NCI-H748 (cell line): ENCODE results near the gene OSBP2.
"Not testable (repeated sequence)": the region's sequence is repeated elsewhere in the genome, so short reads cannot be mapped to it uniquely, and the experiment has no call there.

Experiments used
- DNase-seq: peaks from one replicate; lab custom pipeline; 2025; ENCODE audit not compliant: unreplicated experiment; lab: John Stamatoyannopoulos, UW

The OSBP2 gene

GRCh38 chr22:30754971-30755758 lies 60.5 kb downstream of the OSBP2 start:
- peak; percentile 55 for DNase-seq

DNA sequence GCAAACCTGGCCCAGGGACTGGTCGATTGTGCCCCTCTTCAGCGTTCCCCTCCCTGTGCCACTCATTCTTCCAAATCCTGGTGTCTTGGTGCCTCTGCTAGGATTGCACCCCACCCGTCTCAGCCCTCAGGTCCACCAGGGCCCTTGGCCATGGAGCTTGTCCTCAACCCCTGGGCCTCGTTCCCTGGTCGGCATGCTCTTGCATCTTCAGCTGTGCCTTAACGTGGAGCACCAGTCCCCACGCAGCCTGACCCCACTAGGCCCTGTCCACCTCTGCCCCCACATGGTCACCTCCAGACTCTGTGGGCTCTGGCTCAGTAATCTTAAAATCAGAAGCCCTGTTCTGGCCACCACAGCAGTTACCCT lies 61.1 kb downstream of the OSBP2 start:
- no peak for DNase-seq

DNA sequence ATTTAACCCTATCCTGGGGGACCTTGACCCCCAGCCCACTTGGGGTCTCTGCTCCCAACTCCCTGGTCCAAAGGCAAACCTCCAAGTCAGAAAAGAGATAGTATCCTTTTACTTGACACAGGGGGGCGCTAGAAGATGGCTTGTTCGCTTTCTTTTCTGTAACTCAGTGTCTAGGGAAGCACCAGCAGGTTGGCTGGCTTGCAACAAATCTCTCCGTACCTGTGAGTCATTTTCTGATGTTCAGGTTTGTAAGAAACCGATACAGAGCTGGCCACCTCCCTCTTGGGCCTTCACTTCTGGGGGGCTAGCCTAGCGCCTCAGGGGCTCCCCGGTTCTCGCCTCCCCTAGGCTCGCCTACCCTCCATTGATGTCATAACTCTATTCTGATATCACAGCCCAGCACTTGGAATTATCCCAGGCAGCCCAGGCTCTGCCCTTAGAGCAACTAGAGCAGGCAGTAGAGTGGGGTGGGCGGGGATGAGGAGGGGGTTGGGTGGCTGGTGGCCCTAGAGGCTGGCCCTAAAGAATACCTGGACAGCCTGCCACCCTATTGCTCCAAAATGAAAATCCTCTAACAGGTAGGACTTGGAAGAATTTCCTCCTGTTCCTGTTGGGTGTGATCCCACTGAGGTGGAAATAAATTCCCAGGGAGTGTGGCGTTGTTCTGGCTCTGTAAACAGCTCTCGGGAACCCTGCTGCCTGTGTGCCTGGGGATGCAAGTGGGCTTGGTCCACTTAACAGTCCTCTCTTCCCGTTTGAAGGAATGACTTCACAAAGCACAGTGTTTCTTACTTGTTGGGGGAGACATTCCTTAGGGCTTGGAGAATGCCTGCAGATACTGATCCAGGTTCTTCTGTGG lies 69.4 kb downstream of the OSBP2 start:
- DNase-seq, result peak; percentile 67

DNA sequence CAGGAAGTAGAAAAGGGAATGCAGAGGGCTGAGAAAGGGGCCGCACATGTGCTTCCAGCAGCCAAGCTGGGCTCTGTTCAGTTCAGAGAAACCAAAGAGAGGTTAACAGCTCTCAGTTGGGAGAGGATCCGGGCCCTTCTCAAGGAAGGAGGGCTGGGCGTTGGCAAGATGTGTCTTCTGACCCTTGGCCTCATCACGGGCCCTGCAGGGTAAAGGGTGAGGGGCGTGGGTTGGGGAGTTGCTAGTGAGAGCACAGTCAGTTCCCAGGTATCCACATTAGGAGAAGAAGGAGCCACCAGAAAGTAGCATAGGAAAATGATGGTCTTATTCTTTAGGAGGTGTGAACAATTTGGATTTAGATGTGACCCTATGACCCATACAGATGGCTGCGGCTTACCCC lies 73.0 kb downstream of the OSBP2 start:
- no peak for DNase-seq

DNA sequence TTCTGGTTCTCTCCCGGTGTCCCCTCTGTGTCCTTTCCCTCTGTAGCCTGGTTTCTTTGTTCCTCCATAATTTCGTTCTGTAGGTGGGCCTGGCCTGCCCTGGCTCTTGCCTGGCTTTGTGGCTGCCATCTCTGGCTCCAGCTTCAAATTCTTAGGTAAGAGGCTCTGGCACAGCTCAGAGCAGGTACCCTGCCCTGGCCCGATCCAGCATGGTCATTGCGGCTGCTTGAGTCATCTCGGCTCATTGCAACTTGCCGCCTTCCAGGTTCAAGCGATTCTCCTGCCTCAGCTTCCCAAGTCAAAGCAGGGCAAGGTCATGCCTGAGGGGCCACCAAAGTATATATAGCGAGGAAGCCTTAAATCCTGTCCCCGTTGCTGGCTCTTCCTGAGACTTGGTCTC lies 76.0 kb downstream of the OSBP2 start:
- DNase-seq, result no peak

DNA sequence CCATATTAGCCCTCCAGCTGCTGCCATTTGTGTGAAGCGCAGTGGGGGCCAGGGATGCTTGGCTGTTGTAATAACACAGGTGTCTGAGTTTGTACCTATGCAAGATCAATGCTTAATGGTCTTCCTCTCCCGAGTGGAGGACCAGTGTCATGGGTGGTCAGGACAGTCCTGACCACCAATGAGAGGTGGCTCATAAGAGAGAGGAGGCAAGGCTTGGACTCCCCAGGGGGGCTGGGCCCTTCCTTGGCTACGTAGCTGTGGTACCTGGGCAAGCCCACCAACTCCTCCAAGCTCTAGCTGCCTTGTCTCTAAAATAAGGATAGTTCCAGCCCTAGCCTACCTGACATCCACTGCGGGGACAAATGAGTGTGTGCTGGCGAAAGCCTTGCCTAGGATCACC lies 79.2 kb downstream of the OSBP2 start:
- no peak for DNase-seq

GRCh38 chr22:30774566-30774965 lies 79.9 kb downstream of the OSBP2 start:
- no peak for DNase-seq

GRCh38 chr22:30776476-30776875 lies 81.8 kb downstream of the OSBP2 start:
- no peak for DNase-seq

- not testable (repeated sequence) for DNase-seq
Observed at GRCh38 chr22:30777146-30777545, 82.5 kb downstream of the OSBP2 start.

DNA sequence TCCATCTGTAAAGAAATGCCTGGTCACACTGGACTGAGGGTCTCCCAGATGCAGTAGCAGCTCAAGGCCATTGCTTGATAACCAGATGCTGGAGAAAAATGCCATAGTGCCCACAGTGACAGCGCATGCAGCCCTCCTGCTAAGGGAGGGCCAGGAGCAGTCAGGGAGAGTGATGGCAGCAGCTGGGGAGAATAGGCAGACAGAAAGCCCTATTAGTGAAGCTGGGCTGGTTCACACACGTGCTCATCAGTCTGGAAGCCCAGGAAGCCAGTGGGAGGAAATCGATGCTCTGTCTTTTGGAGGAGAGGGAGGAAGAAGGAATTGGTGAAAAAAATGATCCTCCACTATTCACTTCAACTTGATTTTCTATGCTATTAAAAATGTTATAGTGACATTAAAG lies 82.9 kb downstream of the OSBP2 start:
- DNase-seq, result no peak

DNA sequence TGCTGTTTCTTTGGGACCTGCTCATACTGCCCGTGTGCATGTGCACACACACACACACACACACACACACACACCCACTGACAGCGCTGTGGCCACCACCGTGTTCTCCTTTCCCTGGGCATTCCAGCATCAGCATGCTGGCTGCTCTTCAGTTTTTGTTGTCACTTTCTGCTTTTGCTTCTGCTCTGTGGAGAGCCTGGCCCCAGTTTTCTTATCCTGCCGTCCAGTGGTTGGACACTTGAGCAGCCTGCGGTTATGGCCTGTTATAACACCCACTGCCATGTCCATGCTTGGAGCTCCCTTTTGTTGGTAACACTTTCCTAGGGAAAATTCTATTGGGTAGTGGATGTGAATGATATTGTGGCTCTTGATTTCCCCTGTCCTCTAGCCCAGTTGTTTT lies 83.6 kb downstream of the OSBP2 start:
- DNase-seq, result no peak

- DNase-seq, result no peak
Observed at GRCh38 chr22:30780026-30780425, 85.4 kb downstream of the OSBP2 start.

- DNase-seq, result no peak
Observed at GRCh38 chr22:30781271-30781875, 86.7 kb downstream of the OSBP2 start.

DNA sequence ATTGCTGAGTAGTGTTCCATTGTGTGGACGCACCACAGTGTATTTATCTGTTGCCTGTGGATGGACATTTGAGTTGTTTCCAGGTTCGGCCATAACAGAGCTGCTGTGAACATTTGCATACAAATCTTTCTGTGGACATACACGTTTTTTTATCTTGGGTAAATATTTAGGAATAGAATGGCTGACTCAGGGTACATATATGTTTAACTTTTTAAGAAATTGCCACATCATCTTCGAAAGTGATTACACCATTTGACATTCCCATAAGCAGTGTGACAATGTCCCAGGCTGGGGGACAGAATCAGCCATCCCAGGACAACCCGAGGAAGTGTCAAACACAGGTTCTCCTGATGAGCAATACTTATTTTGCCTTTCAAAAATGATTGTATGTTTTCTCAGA lies 87.9 kb downstream of the OSBP2 start:
- no peak for DNase-seq

- DNase-seq, result no peak
Observed at GRCh38 chr22:30783021-30783420, 88.3 kb downstream of the OSBP2 start.

GRCh38 chr22:30785527-30785926 lies 90.9 kb downstream of the OSBP2 start:
- DNase-seq, result no peak

DNA sequence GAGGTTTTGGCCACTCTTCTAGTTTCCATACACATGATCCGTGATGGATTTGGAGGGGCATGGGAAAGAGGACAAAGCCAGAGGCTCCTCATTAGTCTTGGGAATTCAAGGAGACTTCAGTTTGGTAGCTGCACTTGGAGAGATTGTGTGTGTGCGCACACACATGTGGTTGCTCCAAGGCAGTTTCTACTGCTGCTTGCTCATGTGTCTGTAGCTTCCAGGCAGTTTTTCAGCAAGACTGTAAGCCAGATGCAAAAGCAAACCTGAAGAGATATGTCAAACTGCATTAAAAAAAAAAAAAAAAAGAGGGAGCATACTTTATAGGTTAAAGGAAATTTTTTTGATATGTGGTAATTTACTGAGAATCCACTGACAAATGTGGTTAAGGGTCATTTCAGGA lies 95.7 kb downstream of the OSBP2 start:
- DNase-seq, result no peak

DNA sequence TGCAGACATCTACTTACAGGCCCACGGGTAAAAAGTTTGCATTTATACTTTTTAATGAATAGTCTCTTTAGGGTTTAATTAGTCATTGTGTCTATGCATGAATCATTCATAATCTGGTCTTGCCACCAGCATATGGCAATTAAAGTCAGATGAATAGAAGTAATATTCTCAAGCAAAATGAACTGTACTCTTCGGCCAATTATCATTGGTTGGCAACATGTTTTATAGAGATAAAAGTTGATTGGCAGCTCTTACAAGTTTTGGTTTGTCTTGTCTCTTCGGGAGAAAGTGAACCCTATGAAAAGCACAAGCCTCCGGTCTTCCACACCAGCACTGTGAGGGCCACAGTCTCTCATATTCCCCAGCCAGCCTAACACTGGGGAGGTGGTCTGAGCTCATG lies 97.8 kb downstream of the OSBP2 start:
- no peak for DNase-seq

- DNase-seq, result no peak
Observed at GRCh38 chr22:30795118-30795517, 100.4 kb downstream of the OSBP2 start.

DNA sequence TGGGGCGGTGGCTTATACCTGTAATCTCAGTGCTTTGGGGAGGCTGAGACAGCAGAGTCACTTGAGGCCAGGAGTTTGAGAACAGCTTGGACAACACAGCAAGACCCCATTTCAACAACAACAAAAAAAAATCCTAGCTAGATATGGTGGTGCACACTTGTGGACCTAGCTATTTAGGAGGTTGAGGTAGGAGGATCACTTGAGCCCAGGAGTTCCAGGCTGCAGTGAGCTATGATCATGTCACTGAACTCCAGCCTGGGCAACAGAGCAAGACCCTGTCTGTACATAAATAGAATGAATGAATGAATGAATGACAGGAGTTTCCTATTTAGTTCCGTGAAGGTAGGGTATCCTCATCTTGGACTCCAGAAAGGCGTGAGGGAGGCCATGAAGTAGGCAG lies 107.0 kb downstream of the OSBP2 start:
- DNase-seq, result no peak

GRCh38 chr22:30802202-30803166 lies 107.8 kb downstream of the OSBP2 start:
- peak; percentile 71 for DNase-seq
